Posterior vena cava (tissue), 2 donors: ENCODE measurements around the gene TOGARAM1. TPM values are rescaled to one million over a fixed set of nuclear protein-coding genes. Genes with fewer than 3 reads are reported as not detected.
"Not testable (repeated sequence)": the region's sequence is repeated elsewhere in the genome, so short reads cannot be mapped to it uniquely, and the experiment has no call there.

ENCODE experiments used
- DNase-seq: peaks from one replicate; pipeline ENCODE4 v3.0.0-alpha.2; 2020; ENCODE audit warnings: low spot score
- intact Hi-C, 2 donors: fragments of 100-400 bp; cut with DNase I; formaldehyde crosslinking; loops; one replicate each; pipeline versions ENCODE4 v1.14.1 to v1.14.2; 2022 to 2023
- total RNA-seq, 2 donors: library from RNA; stranded (reverse); fragmentation: NEBNext Ultra II Directional; extraction: Animal tissue kit (Norgen Biotek cat#: 25700); gene quantifications; one replicate each; pipeline ENCODE4 v1.2.1, GENCODE V29; 2021
- donor health status: DM: yes; HTN: yes; CAD: no.
- donor health status: DM: yes; HTN: yes; CAD: no.

TOGARAM1 gene
- total RNA-seq, 2 donors from 2014 or later, result 12.9 to 17.0 TPM

DNA sequence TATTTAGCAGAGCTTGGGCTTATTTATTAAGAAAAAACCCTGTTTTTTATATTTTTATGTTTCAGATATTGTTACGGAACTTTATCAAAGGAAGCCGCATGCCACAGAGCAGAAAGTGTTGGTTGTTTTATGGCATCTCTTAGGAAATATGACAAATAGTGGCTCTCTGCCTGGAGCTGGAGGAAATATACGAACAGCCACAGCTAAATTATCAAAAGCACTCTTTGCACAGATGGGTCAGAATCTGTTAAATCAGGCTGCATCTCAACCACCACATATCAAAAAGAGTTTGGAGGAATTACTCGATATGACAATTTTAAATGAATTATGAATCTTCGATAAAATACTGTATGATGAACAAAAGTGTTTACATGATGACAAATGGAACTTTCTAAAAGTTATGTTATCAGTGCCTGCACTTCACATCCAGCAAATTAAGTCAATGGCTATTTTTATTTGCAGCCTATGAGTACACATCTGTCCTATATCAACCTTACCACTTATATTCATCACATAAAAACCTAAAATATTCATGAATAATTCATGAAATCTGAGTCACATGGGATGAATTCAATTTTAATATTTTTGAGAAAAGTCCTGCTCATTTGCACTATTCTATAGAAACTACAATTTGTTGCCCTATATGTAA is 111.4 kb downstream of the TOGARAM1 start:
- DNase-seq, result no peak
- intact Hi-C loops, result no loop called here

DNA sequence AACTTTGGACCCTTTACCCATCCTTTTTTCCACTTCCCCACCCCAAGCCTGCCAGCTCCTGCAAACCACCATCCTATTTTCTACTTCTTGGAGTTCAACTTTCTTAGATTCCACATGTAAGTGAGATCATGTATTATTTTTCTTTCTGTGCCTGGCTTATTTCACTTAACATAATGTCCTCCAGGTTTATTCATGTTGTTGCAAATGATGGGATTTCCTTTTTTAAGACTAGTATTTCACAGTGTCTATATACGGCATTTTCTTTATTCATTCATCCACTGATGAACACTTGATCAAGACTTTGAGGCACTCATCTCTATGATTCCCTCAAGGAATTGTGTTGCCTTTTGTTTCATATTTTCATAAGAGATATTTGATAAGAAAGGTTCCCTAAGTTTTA is 116.3 kb downstream of the TOGARAM1 start:
- intact Hi-C loops, result no loop called here
- no peak for DNase-seq

DNA sequence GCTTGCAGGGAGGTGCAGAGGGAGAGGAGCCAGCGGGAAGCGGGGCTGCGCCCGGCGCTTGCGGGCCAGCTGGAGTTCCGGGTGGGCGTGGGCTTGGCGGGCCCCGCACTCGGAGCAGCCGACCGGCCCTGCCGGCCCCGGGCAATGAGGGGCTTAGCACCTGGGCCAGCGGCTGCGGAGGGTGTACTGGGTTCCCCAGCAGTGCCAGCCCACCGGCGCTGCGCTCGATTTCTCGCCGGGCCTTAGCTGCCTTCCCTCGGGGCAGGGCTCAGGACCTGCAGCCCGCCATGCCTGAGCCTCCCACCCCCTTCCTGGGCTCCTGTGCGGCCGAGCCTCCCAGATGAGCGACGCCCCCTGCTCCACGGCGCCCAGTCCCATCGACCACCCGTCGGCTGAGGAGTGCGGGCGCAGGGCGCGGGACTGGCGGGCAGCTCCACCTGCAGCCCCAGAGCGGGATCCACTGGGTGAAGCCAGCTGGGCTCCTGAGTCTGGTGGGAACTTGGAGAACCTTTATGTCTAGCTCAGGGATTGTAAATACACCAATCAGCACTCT is 118.5 kb downstream of the TOGARAM1 start:
- intact Hi-C loops, result loop anchor here in 1 of 2 donors (10.0 kb wide), 1 partner anchor 54 kb away; the partner anchor contains the start of genes FANCM and FKBP3
- not testable (repeated sequence) for DNase-seq

- not testable (repeated sequence) for DNase-seq
- intact Hi-C loops, result loop anchor here in 1 of 2 donors (10.0 kb wide), 1 partner anchor 54 kb away; the partner anchor contains the start of genes FANCM and FKBP3
Observed at GRCh38 chr14:45081096-45081495, 119.1 kb downstream of the TOGARAM1 start.

DNA sequence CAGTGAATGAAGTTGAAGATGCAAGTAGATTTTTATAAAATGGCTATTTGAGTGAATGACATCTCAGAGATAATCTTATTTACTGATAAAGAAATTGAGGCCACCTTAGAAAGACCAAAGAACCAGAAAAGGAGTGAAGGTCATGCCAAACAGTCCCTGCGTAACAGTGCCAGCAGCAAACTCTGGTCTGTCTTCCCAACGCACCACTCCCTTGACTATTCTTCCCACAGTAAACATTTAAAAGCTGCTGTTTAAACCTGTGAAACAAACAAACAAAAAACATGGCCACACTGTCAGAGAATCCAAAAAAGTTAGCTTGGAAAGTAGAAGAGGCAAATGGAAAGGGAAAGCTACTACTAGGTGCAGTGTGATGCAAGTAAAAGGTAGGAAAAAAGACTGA is 120.4 kb downstream of the TOGARAM1 start:
- intact Hi-C loops, result loop anchor here in 1 of 2 donors (10.0 kb wide), 1 partner anchor 52 kb away; the partner anchor contains the start of genes FANCM and FKBP3
- no peak for DNase-seq

- no peak for DNase-seq
- intact Hi-C loops, result loop anchor here in 1 of 2 donors (10.0 kb wide), 1 partner anchor 51 kb away; the partner anchor contains the start of genes FANCM and FKBP3
Observed at GRCh38 chr14:45083617-45083975, 121.6 kb downstream of the TOGARAM1 start.

DNA sequence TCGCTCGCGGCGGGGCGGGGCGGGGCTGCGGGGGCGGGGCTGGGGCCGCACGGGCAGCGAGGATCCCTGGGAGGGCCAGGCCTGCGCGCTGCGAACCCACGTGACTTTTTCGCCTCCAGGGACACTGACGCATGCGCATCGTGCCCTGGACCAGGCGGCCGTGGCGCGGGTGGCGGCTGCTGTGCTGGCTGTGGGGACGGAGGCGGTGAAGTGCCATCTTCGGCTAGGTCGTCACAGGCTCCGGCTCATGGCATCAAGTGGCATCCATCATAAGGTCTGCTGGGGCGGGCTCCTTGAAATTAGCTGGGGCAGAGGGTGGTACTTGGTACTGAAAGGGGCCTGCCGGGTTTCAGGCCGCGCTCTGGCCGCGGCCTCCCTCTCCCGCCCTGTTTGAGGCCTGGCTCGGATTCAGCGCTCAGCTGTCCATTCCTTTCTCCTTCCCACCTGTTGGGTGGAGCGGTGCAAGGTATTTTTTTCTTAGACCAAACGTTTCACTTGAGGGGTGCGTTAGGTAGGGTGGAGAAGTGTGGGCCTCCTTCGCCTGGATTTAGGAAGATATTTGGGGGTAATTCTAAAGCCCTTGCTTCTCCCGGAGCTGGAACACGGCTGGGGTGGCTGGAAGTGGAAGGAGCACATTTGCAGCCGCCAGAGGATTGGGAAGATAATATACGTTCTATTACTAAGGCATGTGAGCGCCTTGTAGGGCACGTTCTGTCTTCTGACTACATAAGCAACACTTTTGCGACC is 122.2 kb downstream of the TOGARAM1 start, which contains the start of gene PRPF39:
Gene PRPF39, plus strand, starts transcription at position 141 of the 747 bp plus-strand sequence. CDS start 11,124 bp downstream, outside the sequence.
- DNase-seq, result peak; percentile 98
- intact Hi-C loops, result loop anchor here in 1 of 2 donors (10.0 kb wide), 1 partner anchor 51 kb away; the partner anchor contains the start of genes FANCM and FKBP3

GRCh38 chr14:45084946-45085346 is 123.0 kb downstream of the TOGARAM1 start:
- DNase-seq, result no peak
- intact Hi-C loops, result loop anchor here in 1 of 2 donors (10.0 kb wide), 1 partner anchor 50 kb away; the partner anchor contains the start of genes FANCM and FKBP3

DNA sequence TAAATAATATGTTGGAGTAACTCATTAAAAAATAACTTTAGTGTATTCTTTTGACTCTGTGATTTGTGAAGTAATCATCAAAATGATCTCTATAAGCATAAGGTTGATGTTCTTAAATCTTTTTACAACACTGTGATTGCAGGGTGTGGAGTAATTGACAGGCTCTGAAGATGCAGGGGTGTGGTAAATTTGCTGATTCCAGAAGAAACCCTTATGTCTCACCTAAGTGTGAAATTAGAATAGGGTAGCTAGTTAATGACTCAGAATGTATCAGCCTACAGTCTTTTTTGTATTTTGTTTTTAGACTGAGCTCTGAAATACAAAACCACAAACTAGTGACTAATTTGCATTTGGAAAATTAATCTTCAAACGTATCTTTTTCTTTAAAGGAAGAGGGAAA is 127.8 kb downstream of the TOGARAM1 start:
- intact Hi-C loops, result loop anchor here in 1 of 2 donors (10.0 kb wide), 1 partner anchor 45 kb away; the partner anchor contains the start of genes FANCM and FKBP3
- DNase-seq, result no peak

GRCh38 chr14:45091710-45092109 is 129.7 kb downstream of the TOGARAM1 start:
- no peak for DNase-seq
- intact Hi-C loops, result no loop called here

GRCh38 chr14:45094275-45094674 is 132.3 kb downstream of the TOGARAM1 start:
- intact Hi-C loops, result no loop called here
- no peak for DNase-seq

- intact Hi-C loops, result no loop called here
Observed at GRCh38 chr14:45095143-45095542, 133.2 kb downstream of the TOGARAM1 start.

DNA sequence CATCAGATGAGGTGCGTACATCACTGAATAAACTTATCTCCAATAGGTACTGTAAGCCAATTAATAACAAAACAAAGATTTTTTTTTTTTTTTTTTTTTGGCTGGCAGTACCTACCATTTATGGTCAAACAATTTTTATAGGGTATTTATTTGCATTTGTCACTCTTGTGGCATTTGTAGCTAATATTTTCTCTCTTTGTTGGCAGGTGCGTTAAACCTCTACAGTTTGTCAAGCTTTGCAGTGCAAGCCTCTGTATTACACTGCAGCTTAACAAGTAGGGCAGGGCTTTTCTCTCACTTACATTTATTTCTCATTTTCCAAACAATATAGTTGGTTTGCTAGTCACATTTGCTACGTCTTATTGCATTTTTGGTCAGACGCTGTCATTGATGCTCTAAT is 134.2 kb downstream of the TOGARAM1 start:
- intact Hi-C loops, result no loop called here
- DNase-seq, result no peak

More at GRCh38 chr14:45095143-45095542, 133.2 kb downstream of the TOGARAM1 start:
- DNase-seq, result no peak

GRCh38 chr14:45103806-45104205 is 141.8 kb downstream of the TOGARAM1 start:
- DNase-seq, result no peak
- intact Hi-C loops, result no loop called here

- intact Hi-C loops, result no loop called here
- no peak for DNase-seq
Observed at GRCh38 chr14:45104561-45104960, 142.6 kb downstream of the TOGARAM1 start.

DNA sequence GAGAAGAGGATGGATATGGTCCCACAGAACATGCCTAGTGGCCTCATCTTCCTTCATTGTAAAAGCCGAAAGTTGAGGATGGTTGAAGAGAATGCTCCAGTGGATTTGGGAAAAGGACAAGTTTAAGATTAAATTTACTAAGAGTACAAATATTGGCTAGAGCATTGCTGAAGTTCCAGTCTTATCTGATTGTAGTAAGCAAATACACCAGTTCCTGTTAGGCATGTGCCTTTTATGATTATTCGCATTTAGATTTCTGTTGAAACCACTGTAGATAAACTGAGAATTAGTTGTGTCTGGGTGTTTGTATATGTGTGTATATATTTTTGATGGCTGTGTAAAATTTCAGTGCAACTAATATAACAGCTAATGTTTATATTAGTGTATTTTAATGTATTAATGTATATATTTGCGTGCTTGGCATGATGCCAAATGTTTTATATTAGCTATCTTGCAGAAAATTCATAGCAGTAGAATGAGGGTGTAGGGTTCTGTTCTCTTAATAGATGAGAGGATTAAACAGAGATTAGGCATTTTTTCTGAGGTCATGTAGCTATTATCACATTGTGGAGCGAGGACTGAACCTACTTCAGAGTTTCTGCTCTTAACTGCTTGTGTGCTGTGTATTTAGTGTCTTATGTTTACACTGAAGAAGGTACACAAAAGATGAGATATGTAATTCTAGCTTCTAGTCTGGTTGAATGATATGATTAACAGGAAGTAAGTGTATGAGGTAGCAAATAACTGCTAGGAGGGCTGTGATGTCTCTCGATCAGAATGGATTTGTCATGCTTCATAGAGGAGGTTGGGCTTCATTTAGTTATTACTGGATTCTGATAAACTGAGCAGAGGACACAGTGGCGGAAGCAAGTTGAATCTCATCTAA is 151.1 kb downstream of the TOGARAM1 start:
- DNase-seq, result no peak
- intact Hi-C loops, result no loop called here

DNA sequence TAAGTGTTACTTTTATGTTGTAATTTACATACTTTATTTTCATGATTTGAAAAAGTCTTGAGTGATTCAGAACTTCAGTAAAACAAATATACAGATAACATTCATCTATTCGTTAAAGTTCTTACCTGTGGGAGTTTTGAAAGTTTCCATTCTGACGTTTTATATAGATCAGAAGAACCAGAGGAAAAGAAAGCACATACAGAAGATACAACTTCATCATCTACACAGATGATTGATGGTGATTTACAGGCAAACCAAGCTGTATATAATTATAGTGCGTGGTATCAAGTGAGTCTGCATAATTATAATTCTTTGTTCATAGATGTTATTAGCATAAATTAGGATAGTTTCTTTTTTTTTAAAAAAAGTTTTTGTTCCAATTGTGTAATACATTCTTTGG is 152.3 kb downstream of the TOGARAM1 start:
- intact Hi-C loops, result no loop called here
- DNase-seq, result no peak

- intact Hi-C loops, result no loop called here
- DNase-seq, result no peak
Observed at GRCh38 chr14:45118594-45118993, 156.6 kb downstream of the TOGARAM1 start.

DNA sequence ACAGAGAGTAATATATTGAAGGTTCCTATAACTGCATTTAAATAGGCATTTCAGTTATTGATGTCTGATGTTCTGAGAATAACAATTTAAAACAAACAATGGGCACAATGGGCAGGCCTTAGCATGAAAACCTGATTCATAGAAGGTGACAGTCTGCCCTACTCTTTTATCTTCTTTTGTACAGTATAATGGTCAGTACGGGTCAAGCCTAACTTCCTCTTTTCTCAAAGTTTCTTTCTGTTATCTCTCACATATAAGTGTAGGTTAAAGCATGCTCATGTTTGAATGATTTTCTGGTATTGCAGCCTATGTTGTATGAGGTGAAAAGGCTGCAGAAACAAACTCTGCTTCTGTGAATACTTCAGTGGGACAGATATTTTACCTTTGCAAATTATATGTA is 158.1 kb downstream of the TOGARAM1 start:
- DNase-seq, result no peak
- intact Hi-C loops, result no loop called here
